ENCODE data around the gene HIP1. TPM values are rescaled to one million over a fixed set of nuclear protein-coding genes. Genes with fewer than 3 reads are reported as not detected.
"Not testable (repeated sequence)": the region's sequence is repeated elsewhere in the genome, so short reads cannot be mapped to it uniquely, and the experiment has no call there.

HIP1 gene
- total RNA-seq, 1 donor, result 21.2 TPM

DNA sequence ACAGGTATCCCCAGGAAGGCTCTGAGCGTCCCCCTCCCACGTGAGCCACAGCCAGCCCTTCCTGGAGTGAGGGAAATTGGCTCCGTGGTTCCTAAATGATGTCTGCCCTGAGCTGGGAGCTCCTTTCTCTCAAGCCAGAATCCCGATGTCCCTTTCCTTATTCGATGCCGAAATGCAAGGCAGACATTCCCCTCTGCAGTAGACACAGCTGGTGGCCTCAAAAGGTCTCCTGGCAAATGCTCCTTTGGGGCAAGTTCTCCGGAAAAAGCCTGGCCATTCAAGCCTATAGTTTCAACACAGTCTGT, 98.9 kb downstream of the HIP1 start:
- peak overlapping the region; percentile 61 for H3K4me3 ChIP-seq (ENCODE audit: low read depth, low read length)
- no peak for DNase-seq (ENCODE audit: low read depth)
- TF ChIP-seq, protein P1, sequence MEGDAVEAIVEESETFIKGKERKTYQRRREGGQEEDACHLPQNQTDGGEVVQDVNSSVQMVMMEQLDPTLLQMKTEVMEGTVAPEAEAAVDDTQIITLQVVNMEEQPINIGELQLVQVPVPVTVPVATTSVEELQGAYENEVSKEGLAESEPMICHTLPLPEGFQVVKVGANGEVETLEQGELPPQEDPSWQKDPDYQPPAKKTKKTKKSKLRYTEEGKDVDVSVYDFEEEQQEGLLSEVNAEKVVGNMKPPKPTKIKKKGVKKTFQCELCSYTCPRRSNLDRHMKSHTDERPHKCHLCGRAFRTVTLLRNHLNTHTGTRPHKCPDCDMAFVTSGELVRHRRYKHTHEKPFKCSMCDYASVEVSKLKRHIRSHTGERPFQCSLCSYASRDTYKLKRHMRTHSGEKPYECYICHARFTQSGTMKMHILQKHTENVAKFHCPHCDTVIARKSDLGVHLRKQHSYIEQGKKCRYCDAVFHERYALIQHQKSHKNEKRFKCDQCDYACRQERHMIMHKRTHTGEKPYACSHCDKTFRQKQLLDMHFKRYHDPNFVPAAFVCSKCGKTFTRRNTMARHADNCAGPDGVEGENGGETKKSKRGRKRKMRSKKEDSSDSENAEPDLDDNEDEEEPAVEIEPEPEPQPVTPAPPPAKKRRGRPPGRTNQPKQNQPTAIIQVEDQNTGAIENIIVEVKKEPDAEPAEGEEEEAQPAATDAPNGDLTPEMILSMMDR (IDR thresholded peaks at IDR 0.05; ENCODE audit: insufficient read depth, low read depth, low read length), result no peak

DNA sequence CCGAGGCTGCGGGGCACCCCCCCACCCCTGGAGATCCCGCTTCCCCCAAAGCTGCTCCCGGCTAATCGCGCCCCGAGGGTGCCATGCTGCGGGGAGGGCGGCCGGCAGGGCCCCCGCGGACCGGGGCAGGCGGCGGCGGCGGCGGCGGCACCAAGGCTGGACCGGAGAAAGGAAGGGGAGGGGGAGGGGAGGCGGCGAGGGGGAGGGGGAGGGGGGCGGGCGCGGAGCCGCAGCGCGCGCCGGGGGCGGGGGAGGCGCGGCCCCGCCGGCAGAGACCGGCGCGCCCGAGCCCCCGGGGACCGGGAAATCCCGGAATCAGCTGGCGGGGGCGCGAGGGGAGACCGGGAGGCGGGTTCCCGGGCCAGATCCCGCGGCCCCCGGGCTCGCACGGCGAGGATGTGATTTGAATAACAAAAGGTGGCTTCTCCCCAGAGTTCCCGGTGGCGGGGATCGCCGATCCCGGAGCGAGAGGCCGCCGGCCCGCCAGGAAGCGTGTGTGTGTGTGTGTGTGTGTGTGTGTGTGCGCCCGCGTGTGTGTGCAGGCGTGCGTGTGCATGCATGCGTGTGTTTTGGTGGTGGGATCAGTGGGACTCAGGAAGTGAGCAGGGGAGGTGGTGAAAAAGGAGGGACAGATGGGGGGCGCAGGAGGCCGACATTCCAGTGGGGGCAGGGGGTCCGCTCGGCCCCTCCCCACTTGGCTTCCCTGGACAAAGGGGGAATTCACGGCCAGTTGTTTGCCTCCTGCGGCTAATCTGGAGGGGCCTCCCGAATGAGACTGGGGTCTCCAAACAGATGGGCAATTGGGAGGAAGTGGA, 99.5 kb downstream of the HIP1 start:
- H3K4me3 ChIP-seq (ENCODE audit: low read depth, low read length), result peak overlapping the region; percentile 61
- TF ChIP-seq, protein P1 (IDR thresholded peaks at IDR 0.05; ENCODE audit: insufficient read depth, low read depth, low read length), result no peak
- DNase-seq (ENCODE audit: low read depth), result peak; percentile 35

DNA sequence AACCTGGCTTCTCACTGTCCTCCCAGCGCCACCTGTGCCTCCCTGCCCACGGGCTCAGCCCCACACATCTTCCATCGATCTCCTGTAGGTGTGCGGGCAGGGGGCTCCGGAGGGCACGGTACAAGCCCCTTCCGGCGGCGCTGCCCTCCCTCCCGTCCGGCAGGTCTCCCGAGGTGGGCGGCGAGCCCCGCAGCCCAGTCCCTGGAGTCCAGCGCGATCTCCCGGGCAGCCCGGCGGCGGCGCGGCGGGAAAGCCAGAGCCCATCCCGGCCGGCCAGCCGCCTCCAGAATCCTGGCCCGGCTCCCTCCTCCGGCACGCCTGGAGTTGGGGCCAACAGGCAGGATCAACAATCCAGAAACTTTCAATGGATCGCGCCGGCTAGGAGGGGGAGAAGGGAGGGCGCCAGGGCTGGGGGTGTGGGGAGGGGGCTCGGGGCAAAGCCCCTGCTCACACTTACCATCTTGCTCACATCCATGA, 100.1 kb downstream of the HIP1 start:
- TF ChIP-seq, protein P1 (IDR thresholded peaks at IDR 0.05; ENCODE audit: insufficient read depth, low read depth, low read length), result no peak
- peak overlapping the region; percentile 61 for H3K4me3 ChIP-seq (ENCODE audit: low read depth, low read length)
- DNase-seq (ENCODE audit: low read depth), result peak; percentile 36

DNA sequence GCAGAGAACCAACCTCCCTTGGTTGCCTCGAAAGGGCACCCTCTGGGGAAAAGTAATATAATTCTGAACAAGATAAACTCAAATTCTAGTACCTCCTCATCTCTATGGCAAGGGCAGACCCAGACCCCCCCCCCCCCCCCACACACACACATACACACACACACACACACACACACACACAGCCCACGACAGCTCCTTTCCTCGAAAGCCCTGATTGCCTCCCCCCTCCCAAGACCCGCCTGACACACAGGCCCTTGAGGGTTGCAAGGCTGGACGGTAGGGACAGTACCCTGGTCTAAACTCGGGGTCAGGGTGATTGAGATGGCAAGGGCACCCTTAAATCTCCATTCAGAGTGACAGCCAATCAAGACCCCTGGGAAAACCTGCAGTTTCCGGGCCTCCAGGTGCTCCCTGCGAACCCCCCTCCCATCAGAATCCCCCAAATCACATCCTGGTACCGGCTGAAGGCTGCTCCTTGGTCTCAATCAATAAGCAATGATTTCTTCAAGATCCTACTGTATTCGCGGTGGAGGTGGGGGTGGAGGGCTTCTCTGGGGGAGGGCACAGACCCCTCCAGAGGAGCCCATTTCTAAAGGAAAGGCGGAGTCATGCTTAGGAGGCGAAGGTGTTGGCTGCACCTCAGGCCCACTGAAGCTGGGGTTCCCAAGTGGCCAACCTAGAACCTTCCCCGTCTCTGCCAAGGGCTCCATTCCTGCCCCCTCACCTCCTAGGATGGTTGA, 100.7 kb downstream of the HIP1 start:
- peak overlapping the region; percentile 61 for H3K4me3 ChIP-seq (ENCODE audit: low read depth, low read length)
- DNase-seq (ENCODE audit: low read depth), result no peak
- TF ChIP-seq, protein P1 (IDR thresholded peaks at IDR 0.05; ENCODE audit: insufficient read depth, low read depth, low read length), result no peak

DNA sequence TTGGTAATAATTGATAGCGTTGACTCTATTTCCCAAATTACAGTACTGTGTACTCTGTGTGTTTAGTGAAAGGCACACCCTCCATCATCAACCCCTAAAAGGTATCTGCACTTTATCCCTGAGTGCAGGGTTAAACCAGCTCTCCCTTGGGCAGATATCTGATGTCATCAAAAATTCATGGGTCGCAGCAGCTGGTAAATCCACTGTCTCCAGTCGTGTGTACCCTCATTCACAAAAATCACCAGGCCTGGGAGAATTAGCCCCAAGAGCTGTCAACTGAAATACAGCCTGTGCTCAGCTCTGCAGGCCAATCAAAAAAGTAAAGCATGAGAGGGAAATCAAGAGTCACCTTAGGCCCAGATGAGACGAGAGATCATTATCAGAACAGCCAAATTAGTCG, 103.7 kb downstream of the HIP1 start:
- H3K4me3 ChIP-seq (ENCODE audit: low read depth, low read length), result no peak overlapping the region
- TF ChIP-seq, protein P1 (IDR thresholded peaks at IDR 0.05; ENCODE audit: insufficient read depth, low read depth, low read length), result no peak
- DNase-seq (ENCODE audit: low read depth), result no peak

DNA sequence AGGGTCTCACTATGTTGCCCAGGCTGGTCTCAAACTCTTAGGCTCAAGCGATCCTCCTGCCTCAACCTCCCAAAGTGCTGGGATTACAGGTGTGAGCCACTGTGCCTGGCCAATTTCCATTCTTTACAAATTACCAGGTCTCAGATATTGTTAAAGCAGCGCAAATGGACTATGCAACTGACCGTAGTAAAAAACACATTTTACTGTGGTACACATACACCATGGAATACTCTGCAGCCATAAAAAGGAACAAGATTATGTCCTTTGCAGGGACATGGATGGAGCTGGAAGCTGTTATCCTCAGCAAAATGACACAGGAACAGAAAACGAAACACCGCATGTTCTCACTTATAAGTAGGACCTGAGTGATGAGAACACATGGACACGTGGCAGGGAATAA, 106.2 kb downstream of the HIP1 start:
- DNase-seq (ENCODE audit: low read depth); H3K4me3 ChIP-seq (ENCODE audit: low read depth, low read length): not testable (repeated sequence)

DNA sequence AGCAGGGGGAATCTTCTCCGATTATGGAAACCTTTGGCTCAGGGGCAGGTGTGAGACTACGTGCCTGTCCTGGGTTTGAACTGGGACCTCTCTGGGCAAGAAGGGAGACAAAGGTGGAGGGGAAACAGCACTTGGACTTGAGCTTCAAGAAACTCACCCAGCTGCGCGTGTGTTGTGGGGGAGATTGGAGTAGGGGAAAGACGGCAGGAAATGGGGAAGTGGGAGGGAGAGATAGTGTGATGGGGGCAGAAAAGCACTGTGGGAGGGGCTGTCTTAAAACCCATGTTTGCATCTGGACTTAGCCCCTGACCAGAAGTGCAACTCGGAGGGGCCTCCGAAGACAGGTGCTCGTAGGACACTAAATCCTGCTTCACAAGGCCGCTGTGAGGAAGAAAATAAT, 107.0 kb downstream of the HIP1 start:
- TF ChIP-seq, protein P1 (IDR thresholded peaks at IDR 0.05; ENCODE audit: insufficient read depth, low read depth, low read length), result no peak
- H3K4me3 ChIP-seq (ENCODE audit: low read depth, low read length), result no peak overlapping the region
- no peak for DNase-seq (ENCODE audit: low read depth)

Measured in fibroblast of villous mesenchyme (primary cell).